ENCODE measurements around the gene USP19.
A peak's percentile ranks its signal among the peaks of the same experiment; 100 is the strongest.

The USP19 gene

GRCh38 chr3:49162751-49163419 lies 42.3 kb upstream of the USP19 start:
- H3K27ac ChIP-seq = no peak overlapping the region
- no peak for TF ChIP-seq CTCF (conservative IDR thresholded peaks at IDR 0.05)

- no peak for TF ChIP-seq CTCF (conservative IDR thresholded peaks at IDR 0.05)
- H3K27ac ChIP-seq = no peak overlapping the region
Measured at GRCh38 chr3:49161808-49162530, 41.3 kb upstream of the USP19 start.

- no peak for TF ChIP-seq CTCF (conservative IDR thresholded peaks at IDR 0.05)
- H3K27ac ChIP-seq = no peak overlapping the region
Measured at GRCh38 chr3:49161197-49161596, 40.6 kb upstream of the USP19 start.

- H3K27ac ChIP-seq = no peak overlapping the region
- no peak for TF ChIP-seq CTCF (conservative IDR thresholded peaks at IDR 0.05)
Measured at GRCh38 chr3:49158792-49159191, 38.2 kb upstream of the USP19 start.

GRCh38 chr3:49158103-49158709 lies 37.6 kb upstream of the USP19 start:
- peak; percentile 68 for TF ChIP-seq CTCF (conservative IDR thresholded peaks at IDR 0.05)
- H3K27ac ChIP-seq = no peak overlapping the region

- no peak overlapping the region for H3K27ac ChIP-seq
- TF ChIP-seq CTCF (conservative IDR thresholded peaks at IDR 0.05) = no peak
Measured at GRCh38 chr3:49157289-49157688, 36.7 kb upstream of the USP19 start.

- no peak for TF ChIP-seq CTCF (conservative IDR thresholded peaks at IDR 0.05)
Measured at GRCh38 chr3:49153349-49153912, 32.8 kb upstream of the USP19 start.

More at GRCh38 chr3:49153349-49153912, 32.8 kb upstream of the USP19 start:
- H3K27ac ChIP-seq = no peak overlapping the region
